HG02973 (cell line): ENCODE data around the gene KCNMB3.

Experiments used
- ATAC-seq: cut with Tn5 transposase; IDR thresholded peaks from one replicate; pipeline ENCODE4 v1.9.1; 2021; ENCODE audit warnings: moderate library complexity; ENCODE audit not compliant: unreplicated experiment

The KCNMB3 gene

DNA sequence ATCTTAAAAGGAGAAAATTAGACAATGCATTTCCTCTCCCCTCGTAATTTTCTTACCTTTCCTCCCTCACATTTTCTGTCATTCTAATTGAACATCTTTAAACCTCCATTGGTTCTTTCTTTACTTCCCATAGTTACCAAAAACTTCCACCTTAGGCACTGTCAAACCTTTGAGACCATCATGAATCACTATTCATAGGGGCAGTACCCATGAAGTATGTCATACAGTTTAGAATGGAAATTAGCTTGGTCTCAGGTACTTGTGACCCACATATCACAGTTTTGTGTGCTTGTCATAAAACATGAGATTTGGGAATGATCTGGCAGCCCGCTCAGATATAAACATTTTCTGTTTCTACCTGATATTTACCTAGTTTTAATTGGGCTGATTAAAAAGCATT lies 50.1 kb downstream of the KCNMB3 start:
- no peak for ATAC-seq

DNA sequence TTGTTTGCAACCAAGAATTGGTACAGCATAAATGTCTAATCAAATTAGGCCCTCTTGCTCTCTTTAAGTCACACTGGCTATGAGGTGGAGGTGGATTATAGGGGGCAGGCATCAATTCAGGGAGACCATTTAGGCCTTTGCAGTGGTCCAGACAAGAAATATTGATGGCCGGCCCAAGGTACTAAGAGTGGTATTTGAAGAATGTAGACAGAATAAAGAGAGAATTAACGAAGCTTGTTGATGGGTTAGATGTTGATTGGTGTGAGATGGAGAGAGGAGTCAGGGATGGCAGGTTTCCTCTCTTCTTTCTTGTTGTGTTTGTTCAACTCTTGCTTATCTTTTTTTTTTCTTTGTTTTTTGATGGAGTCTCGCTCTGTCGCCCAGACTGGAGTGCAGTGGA lies 54.2 kb downstream of the KCNMB3 start:
- ATAC-seq = no peak

DNA sequence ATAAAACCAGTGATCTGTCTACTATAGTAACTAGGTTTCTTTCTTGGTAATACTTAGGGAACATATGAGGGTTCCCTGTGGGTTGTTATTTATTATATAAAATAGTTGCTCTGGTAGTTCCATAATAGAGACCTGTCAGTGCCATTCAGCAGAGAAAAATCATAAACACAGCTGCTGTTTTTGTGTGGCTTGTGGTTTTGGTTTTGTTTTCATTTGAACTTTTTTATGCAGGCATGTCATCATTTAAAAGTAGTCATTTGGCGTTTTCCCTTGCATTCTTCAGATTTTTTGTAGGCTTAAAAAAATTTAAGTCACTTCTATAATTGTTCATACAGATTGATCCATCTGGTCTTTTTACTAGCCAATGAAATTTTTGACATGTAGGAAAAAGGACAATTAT lies 54.8 kb downstream of the KCNMB3 start:
- peak; percentile 93 for ATAC-seq

DNA sequence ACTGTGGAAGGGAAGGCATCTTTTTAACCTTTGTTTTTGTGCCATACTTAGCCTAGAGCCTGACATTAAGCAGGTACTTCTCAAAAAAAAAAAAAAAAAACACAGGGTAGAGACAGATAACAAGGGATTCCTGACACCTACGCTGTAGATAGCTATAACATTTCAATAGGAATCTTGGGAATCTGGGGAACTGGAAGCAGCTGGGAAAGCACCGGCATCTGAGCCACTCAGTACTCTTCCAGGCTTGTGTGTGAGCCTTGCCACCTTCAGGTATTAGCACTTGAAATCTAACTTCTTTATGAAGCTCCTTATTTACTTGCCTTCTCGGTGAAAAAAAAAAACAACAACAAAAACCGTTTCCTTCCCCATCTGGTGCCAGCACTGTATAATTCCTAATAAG lies 56.0 kb downstream of the KCNMB3 start:
- no peak for ATAC-seq
